Adrenal gland (tissue), 5 donors: ENCODE data around the gene APOD.
"Not testable (repeated sequence)": the region's sequence is repeated elsewhere in the genome, so short reads cannot be mapped to it uniquely, and the experiment has no call there.

Source experiments
- CTCF ChIP-seq, 6 experiments: fragments of 450-650 bp in 4 of 6; fragments of 200-600 bp in 2 of 6; sonication (generic) in 1 of 6; IDR thresholded peaks; 1 replicate in 5 of 6; 2 replicates in 1 of 6; pipeline versions ENCODE4 v1.5.1 to v1.8.0; 2016 to 2021; ENCODE audit warnings: antibody characterized with exemption in 6 of 6, mild to moderate bottlenecking in 2 of 6, moderate library complexity in 1 of 6
- POLR2A ChIP-seq, 2 donors: fragments of 450-650 bp; IDR thresholded peaks; one replicate each; pipeline ENCODE4 v1.6.1; 2017; ENCODE audit warnings: antibody characterized with exemption in 2 of 2, mild to moderate bottlenecking in 2 of 2, moderate library complexity in 1 of 2
- donor health status: DM: no; HTN: no; CAD: no.

DNA sequence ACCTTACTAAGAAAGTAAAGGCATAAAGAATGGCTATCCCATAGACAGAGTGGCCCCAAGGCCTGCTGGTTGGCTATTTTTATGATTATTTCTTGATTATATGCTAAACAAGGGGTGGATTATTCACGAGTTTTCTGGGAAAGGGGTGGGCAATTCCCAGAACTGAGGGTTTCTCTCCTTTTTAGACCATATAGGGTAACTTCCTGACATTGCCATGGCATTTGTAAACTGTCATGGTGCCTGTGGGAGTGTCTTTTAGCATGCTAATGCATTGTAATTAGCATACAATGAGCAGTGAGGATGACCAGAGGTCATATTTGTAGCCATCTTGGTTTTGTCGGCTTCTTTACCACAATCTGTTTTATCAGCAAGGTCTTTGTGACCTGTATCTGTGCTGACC lies 18.0 kb upstream of the APOD start:
- not testable (repeated sequence) for TF ChIP-seq CTCF, POLR2A (IDR thresholded peaks at IDR 0.05)
